Stimulated activated CD4-positive, alpha-beta T cell treated with anti-CD3 and anti-CD28 coated beads, Interleukin-12 subunit alpha, Interleukin-12 subunit beta, amount 100 ng/mL, for 48 hours (primary cell): ENCODE results near the gene THSD4.

Source experiments
- DNase-seq, 3 donors: peaks; one replicate each; pipeline ENCODE4 v3.0.0-alpha.2; 2020; ENCODE audit warnings: low read depth in 2 of 3, low spot score in 1 of 3

THSD4 gene

DNA sequence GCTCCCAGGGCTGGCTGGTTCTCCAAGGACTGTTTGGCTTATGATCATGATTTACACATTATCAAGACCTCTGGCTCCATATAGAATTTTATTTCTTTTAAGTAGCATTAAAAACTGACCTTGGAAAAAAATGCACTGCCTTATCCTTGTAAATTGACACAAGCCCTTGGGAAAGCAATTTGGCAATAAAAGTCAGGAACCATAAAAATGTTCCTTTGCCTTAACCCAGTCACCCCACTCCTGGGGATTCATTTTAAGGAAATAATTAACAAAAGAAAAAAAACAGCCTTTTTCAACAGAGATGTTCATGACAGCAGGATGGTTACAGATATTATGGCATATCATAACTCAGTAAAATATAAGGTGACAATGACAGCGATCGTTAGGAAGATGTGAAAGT, 643.4 kb downstream of the THSD4 start:
- no peak for DNase-seq

DNA sequence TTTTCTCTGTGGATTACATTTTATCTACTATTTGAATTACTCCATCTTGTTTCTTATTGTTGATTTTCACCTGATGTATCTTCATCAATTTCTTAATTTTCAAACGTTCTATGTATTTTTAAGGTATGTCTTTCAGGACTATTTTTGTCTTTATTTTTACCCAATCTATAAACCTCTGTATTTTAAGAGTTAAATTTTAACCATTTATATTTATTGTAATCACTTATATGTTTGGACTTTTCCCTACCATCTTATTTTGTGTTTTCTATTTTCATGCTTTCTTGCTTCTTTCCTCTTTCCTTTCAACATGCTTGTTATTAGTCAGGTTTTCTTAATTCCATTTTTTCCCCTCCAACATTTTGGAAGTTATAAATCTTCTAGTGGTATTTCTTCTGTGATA, 645.6 kb downstream of the THSD4 start:
- no peak for DNase-seq

DNA sequence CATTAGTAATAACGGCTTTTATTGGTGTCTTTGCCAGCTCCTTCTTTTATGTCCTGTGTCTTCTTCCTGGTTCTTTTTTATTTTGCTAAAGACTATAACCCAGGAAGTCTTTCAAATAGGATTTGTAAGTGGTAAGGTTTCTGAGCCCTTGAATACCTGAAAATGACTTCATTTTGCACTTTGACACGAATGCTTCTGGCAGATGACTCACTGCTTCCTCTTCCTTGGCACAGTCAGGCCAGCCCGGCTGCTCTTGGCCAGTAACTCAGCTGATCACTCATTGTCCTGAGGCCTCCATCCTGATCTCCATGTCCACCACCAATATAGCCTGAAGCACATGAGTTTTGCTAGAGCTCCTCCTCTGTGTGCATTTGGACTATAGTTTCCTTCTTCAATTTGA, 646.4 kb downstream of the THSD4 start:
- no peak for DNase-seq

DNA sequence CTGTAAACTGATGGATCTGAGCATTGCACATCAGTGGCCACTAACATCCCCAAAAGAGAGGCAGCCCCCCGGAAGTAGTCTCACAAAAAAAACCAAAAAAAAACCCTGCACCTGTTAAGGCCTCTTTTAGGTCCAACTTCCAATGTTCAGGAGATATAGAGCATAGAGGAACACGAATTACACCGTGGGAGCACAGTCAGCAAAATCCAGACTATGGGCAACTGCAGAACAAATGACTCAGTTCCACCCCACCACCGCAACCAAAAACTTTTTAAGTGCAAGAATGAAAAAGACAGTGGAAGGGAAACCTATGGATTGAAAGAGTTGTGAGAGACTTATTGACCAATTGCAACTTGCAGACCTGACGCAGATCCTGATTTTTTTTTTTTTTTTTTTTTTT, 652.9 kb downstream of the THSD4 start:
- DNase-seq, result no peak

DNA sequence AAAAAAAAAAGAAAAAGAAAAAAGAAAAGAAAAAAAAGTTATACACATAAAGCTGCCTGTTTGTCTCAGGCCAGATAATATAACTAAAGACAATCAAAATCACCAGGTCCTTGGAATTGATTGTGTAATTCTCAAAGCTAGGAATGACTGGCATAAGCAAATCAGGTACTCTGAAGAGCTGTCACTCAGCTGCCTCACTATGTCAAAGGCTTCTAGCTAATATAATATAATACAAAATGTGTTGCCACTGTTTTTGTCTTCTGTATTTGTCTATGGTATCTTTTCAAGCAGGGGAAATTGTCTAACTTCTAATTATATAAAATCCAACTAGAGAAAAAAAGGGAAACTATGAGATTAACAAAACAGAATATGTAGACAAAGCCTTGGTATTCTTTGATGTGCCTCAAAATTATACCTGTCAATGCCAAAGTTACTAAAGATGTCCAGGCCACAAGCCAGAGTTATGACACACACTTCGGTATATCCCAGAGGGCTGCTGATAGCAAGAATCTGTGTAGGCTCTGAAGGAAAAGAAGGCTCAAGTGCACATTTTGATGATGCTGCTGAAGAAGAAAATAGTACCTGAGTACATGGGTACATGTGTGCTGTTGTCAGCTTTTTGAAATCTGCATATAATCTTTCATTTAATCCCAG, 658.1 kb downstream of the THSD4 start:
- no peak for DNase-seq

DNA sequence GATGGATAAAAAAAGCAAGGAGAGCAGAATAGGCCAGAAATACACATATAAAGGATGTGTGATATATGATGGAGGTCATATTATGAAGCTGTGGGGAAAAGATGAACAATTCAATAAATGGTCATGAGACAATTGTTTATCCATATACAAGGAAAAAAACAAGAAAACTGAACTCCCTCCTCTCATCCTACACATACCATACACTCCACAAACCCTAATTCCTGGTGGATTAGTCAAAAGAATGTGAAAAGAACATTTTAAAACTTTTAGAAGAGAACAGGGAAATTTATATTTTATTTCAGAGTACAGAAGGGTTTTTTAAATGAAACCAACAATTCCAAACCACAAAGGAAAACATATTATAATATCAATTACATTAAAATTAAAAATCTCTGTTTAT, 660.6 kb downstream of the THSD4 start:
- no peak for DNase-seq

DNA sequence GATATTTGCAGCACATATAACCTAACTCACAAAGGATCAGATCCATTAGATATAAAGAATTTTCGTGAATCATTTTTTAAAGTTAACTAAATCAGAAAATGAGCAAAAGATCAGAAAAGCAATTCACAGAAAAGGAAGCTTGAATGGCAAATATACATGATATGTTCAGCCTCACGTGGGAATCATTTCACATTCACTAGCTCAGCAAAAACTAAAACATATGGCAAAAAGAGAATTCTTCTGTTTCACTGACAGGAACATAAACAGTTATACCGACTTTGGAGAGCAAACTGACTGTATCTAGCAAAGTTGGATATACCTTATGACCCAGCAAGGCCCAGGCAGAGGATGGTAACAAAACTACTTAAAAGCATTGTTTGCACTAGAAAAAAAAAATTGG, 661.0 kb downstream of the THSD4 start:
- DNase-seq, result no peak

DNA sequence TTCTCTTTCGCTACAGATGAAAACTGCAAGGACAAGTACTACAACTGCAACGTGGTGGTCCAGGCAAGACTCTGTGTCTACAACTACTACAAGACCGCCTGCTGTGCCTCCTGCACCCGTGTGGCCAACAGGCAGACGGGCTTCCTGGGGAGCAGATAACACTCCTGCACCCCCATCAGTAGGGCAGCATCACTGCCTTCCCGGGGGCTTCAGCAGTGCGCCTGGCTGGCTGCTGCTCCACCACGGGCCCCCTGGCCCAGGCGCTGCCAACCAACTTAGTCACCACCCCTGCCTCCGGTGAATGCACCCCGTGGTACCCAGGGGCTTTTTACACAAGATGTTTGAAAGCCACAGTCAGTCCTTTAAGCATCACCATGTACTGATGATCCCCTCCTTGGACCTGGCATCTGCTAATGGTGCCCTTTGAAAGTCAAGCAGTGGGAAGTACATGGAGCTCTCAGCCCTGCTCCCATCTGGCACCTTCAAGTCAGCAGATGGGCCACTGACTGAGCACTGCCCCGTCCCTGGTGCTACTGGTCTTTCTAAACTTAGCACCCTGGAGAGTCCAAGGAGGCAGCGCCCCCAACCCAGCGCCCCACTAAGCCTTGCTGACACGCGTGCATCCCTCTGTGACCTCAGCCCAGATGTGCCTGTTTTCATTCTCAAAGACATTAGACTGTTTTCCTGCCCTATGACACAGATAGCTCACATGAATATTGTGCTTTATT, 662.1 kb downstream of the THSD4 start:
- DNase-seq, result no peak

DNA sequence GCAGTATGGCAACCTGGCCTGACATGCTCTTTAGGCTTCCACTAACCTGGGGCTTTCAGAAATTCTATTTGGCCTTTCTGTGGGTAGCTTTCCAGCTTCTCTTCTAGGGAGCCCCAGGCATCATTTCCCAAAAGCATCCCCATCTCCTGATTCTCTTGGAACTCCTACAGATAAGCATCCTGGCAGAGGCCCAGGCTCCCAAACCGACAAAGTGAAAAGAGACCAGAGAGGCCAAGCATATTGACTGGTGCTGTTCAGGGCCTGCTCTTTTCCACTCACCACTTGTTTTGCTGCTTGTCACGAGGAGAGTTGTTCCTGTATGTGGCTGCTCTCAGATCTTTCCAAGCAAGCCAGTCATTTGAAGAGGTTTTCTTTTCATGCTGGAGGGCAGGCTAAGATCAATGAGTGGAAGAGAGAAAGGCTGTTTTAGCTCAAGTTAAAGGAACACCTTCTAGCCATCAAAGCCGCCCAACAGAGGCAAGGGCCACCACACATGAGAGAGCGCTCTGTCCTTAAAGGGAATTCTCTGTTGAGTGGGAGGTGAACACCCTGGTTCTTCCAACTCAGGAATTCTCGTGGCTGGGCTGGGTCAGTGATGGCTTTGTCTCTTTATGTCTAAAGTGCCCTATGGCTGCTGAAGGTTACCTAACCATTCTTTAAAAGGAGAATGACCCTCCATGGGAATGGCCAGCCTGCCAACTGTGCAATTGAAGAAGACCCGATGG, 664.0 kb downstream of the THSD4 start:
- DNase-seq, result no peak

DNA sequence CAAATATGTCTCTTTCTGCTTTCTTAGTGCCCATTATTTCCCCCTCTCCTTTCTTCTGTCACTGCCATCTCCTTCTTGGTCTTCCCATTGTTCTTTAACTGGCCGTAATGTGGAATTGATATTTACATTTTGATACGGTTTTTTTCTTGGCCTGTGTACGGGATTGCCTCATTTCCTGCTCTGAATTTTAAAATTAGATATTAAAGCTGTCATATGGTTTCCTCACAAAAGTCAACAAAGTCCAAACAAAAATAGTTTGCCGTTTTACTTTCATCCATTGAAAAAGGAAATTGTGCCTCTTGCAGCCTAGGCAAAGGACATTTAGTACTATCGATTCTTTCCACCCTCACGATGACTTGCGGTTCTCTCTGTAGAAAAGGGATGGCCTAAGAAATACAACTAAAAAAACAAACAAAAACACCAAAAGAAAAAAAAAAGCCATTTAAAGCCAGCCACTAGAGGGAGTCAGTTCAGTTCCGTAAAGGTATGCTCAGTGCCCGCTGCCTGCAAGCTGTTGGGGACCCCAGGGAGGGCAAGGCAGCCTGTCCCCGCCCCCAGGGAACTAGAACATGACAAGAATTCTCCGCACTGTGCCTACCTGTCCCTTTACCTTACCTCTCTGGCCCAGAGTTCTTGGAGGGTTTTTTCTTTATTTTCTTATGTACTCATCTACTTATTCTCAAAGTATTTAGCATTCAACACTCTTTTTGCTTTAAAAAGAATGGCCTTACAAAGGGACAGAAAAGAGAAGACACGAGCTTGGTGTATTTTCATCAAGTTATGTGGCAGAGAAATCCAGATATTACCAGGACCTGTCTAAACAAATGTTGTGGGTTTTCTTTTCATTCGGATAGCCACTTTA, 665.1 kb downstream of the THSD4 start:
- peak in 1 of 3 donors; percentile 27 for DNase-seq

DNA sequence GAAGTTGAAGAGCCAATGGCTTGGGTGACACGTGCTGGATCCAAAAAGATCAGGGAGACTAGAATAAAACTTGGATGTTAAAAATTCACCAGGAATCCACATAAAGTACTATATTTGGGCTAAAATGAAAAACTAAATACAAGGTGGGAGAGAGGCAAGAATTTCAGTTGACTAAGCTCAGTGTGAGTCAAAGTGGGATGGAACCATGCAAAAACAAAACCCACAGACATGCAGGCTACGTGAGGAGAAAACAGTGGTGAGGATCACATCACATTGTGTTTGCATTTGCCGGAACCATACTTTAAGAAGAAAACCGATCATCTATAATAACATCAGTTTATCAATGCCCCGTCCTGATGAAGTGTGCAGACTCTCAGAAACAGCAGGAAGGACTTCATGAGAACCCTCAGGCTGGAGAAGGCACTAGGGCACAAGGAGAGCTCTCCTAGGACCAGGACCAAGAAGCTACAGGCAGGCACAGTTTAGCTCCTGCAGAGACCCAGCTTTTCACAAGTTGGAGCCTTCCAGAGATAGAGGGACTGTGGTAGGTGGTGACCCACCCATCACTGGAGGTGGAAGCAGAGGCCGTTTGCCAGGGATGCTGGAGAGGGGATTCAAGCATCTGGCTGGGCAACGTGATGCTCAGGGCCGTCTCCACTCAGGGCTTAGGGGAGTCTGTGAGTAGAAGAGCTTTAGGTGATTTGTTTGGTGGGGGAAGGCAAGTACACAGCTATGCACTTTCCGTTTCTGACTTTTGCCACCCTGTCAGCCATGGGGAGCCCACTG, 666.1 kb downstream of the THSD4 start:
- no peak for DNase-seq

DNA sequence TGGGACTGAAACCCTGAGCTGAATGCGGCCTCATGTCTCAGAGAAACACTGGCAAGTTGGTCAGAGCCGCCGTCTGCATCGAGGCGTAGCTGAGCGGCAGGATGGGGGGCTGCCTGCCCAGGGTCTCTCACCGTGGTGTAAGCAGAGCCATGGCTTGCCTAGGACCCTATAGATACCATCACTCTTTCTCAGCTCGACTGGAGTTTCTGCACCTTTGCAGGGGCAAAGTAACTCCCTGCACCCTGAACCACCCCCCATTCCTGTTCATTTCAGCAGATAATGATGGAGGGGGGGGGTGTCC, 666.6 kb downstream of the THSD4 start:
- no peak for DNase-seq

DNA sequence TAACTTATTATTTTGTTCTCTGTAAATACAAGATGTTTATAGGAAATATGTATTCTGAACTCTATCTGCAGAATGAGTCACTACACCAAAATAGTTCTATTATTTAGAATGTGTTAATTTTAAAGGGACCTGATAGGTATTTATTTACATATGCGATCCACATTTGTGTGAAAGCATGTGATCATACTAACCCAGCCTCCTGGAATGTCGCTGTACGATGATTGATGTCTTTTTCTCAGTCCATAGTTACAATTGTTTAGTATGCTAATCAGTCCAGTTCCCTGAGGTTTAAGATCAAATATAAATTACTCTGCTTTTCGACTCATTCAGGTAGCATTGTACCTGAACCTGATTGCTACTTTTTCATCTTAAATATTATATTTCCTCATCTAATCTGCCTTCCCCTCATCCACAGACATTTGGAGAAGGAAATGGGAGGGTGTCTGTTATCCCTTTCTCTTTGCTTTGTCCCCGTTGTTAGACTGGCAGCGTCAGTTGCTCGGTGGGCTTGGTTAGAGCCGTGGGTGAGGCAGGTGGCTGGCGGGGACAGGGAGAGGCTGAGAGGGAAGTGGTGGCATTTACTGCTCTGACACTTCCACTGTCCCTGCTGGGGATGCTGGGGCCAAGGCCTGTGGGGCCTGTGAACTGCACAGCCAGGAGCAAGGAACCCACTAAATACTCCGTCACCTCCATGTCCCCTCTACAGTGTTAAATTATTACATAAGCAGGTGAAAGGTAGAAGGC, 667.3 kb downstream of the THSD4 start:
- no peak for DNase-seq

DNA sequence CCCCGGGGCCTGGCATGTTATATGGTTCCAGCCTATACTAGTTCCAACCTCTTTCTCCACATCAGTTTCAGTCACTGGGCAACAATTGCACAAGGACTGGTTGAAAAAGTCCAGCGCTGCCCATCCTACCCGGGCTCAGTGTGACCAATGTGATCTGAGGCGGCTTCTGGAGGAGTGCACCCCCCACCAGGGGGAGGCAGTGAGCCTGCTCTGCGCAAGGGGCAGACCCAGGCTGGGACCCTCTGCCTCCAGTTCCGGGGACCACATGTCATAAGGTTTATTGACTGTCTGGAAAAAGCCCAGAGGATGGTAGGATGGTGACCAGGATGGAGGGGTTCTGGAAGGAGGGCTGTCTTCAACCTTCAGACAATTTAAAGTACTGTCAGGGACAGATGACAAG, 669.4 kb downstream of the THSD4 start:
- no peak for DNase-seq

DNA sequence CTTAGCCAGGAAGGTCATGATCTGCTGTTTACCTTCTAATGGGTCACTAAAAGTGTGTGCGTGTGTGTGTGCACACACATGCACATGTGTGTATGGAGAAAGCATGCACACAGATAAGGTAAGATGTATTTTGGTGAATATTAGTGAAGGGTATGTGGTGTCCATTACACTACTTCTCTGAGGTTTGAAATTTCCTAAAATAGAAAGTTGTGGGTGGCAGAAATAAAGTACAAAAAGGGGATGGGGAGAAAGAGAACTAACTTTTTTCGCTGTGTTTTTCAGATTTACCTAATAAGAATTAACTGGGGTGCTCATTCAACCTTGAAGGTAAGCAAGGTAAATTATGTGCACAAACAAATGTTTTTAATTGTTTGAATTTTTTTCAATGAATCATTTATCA, 670.7 kb downstream of the THSD4 start:
- DNase-seq, result no peak

DNA sequence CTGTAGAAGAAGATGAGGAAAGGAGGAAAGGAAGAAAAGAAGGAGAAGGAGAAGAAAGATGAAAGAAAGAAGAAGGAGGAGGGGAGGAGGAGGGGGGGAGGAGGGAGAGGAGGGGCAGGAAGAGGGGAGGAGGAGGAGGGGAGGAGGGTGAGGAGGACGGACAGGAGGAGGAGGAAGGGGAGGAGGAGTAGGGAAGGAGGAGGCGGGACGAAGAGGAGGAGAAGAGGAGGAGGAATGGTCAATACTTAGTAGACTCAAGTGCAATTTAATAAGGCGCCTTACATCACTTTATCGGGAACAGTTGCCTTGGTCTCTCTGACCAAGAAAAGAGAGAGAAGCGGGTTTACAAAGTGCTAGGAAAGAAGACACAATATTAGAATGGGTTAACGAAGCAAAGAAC, 671.4 kb downstream of the THSD4 start:
- no peak for DNase-seq

DNA sequence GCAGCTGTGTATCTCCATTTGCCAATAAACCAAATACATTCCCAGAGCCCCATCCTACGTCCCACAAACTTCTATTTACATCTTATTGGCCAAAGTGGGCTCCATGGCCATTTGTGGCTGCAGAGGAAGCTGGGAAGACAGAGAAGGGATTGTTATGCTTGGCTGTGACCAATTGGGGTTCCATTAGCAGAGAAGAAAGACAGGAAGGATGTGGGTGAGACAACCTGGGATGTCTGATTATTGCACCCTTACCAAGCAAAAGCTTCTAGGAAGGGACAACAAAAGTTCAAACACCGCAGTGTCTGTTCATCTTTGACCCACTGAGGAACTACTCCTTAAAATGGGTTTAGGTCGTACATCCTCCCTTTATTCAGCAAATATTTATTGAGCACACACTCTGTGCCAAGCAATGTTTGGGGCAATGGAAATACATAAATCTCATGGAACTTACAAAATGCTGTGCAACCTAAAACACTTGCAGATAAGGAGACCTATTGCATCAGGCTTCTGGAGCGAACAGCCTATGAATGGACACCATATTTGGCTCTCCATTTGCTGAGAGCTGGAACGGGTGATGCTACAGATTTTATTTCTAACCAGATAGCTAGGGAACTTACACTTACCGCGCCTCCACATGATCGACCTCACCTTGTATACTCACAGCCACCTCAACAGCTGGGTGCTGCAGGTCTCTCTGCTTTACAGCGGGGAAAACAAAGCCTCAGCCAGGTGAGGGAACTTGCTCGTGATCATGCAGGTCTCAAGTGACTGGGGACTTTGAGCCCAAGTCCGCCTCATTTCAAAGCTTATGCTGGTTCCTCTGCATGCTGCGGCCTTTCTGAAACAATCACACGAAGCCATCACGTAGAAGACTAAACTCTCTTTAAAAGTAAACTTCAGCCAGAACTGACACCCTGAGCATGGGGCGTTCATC, 673.6 kb downstream of the THSD4 start:
- DNase-seq, result no peak

DNA sequence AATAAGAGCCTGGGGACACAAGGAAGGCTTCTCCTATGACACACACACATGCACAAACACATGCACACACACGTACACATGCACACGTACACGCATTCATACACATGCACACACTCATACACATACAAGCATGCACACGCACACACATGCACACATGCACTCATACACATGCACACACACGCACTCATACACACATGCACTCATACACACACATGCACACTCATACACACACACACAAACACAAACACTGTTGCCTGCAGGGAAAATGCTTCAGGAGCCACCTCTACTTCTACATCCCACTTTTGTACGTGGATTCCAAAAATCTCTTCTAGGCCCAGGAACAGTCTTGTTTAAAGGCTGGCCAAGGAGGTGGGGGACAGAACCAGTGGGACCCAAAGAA, 674.3 kb downstream of the THSD4 start:
- no peak for DNase-seq

DNA sequence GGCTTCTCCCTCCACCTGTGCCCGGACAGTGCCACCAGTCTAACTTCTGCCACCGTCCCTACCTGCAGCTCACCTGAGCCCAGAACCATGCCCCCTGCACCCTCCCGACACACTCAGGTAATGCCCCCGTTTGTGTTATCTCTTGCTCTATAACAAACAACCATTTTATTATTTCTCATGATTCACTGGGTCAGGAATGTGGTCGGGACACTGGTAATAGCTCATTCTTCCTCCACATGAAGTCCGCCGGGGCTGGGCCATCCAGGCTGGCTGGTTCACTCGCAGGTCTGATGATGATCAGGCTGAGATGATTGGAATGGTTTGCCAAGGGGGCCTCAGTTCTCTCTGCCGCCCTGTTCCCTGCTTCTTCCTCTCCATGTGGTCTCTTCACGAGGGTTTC, 674.8 kb downstream of the THSD4 start:
- no peak for DNase-seq
